GM12878 (cell line): Measurements from ENCODE around the gene SLCO3A1.

ENCODE experiments used
- BACH1 ChIP-seq: fragments of 450-650 bp; IDR thresholded peaks from 2 replicates; pipeline ENCODE4 v1.6.1; 2017; ENCODE audit warnings: mild to moderate bottlenecking, borderline replicate concordance
- BCL11A ChIP-seq: IDR thresholded peaks from 2 replicates; pipeline ENCODE4 v1.6.1; 2011; ENCODE audit warnings: low read depth, low read length
- CTCF ChIP-seq, 3 experiments: IDR thresholded peaks in 2 of 3; conservative IDR thresholded peaks in 1 of 3; 2 replicates each; pipeline ENCODE4 v1.5.1; 2011; ENCODE audit warnings: low read depth in 3 of 3, low read length in 3 of 3, mild to moderate bottlenecking in 3 of 3, control low read depth in 2 of 3, moderate library complexity in 2 of 3, inconsistent platforms in 1 of 3, mixed read lengths in 1 of 3; ENCODE audit not compliant: control insufficient read depth in 2 of 3, insufficient read depth in 1 of 3; ENCODE audit errors: extremely low read depth in 1 of 3
- ETV6 ChIP-seq, 2 experiments: fragments of 450-650 bp in 1 of 2; IDR thresholded peaks in 1 of 2; conservative IDR thresholded peaks in 1 of 2; 2 replicates each; pipeline ENCODE4 v1.6.1; 2014; ENCODE audit warnings: antibody characterized with exemption in 1 of 2, borderline replicate concordance in 1 of 2, low read depth in 1 of 2, mild to moderate bottlenecking in 1 of 2, moderate library complexity in 1 of 2
- IKZF1 ChIP-seq: fragments of 450-650 bp; conservative IDR thresholded peaks from 2 replicates; pipeline ENCODE4 v1.6.1; 2017; ENCODE audit warnings: antibody characterized with exemption, mild to moderate bottlenecking
- PBX3 ChIP-seq: IDR thresholded peaks from 2 replicates; pipeline ENCODE4 v1.6.1; 2011; ENCODE audit warnings: mild to moderate bottlenecking, low read depth, low read length, moderate library complexity; ENCODE audit not compliant: insufficient replicate concordance
- POLR2AphosphoS5 ChIP-seq: IDR thresholded peaks from 2 replicates; pipeline ENCODE4 v1.6.1; 2011; ENCODE audit warnings: mild to moderate bottlenecking, low read length, inconsistent platforms
- RFX5 ChIP-seq: IDR thresholded peaks from 2 replicates; pipeline ENCODE4 v1.6.1; 2011; ENCODE audit warnings: low read depth, low read length, improper control_type of control experiment
- SRF ChIP-seq, 2 experiments: IDR thresholded peaks; 2 replicates each; pipeline ENCODE4 v1.6.1; 2011; ENCODE audit warnings: low read depth in 2 of 2, low read length in 2 of 2, mild to moderate bottlenecking in 1 of 2, moderate library complexity in 1 of 2
- TCF7 ChIP-seq: IDR thresholded peaks from 2 replicates; pipeline ENCODE4 v1.6.1; 2014; ENCODE audit warnings: antibody characterized with exemption, borderline replicate concordance
- TF ChIP-seq, protein P1 (sequence below): IDR thresholded peaks from 2 replicates; pipeline ENCODE4 v1.6.1; 2012; ENCODE audit warnings: low read depth, low read length, improper control_type of control experiment

DNA sequence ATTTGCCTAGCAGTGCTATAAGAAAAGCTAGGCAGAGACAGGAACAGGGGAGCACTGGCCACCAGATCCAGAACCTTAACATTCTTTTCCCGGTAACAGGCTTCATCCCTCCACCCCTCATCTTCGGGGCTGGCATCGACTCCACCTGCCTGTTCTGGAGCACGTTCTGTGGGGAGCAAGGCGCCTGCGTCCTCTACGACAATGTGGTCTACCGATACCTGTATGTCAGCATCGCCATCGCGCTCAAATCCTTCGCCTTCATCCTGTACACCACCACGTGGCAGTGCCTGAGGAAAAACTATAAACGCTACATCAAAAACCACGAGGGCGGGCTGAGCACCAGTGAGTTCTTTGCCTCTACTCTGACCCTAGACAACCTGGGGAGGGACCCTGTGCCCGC is 309.1 kb downstream of the SLCO3A1 start:
- no peak for TF ChIP-seq TCF7
- no peak for TF ChIP-seq ETV6 (conservative IDR thresholded peaks at IDR 0.05 in 1 of 2, IDR thresholded peaks at IDR 0.05 in 1 of 2; ENCODE audit: borderline replicate concordance in 1 of 2, low read depth in 1 of 2)
- TF ChIP-seq IKZF1 = no peak
- TF ChIP-seq BCL11A = no peak
- no peak for TF ChIP-seq RFX5
- TF ChIP-seq, protein P1, sequence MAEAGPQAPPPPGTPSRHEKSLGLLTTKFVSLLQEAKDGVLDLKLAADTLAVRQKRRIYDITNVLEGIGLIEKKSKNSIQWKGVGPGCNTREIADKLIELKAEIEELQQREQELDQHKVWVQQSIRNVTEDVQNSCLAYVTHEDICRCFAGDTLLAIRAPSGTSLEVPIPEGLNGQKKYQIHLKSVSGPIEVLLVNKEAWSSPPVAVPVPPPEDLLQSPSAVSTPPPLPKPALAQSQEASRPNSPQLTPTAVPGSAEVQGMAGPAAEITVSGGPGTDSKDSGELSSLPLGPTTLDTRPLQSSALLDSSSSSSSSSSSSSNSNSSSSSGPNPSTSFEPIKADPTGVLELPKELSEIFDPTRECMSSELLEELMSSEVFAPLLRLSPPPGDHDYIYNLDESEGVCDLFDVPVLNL = no peak
- no peak for TF ChIP-seq SRF (IDR thresholded peaks at IDR 0.05; ENCODE audit: low read depth in 2 of 2, low read length in 2 of 2)
- no peak for TF ChIP-seq BACH1
- TF ChIP-seq CTCF (IDR thresholded peaks at IDR 0.05 in 2 of 3, conservative IDR thresholded peaks at IDR 0.05 in 1 of 3; ENCODE audit: control insufficient read depth in 2 of 3, extremely low read depth in 1 of 3, insufficient read depth in 1 of 3, low read depth in 3 of 3, low read length in 3 of 3) = no peak
- no peak for TF ChIP-seq PBX3
- no peak for TF ChIP-seq POLR2AphosphoS5
